Gastrocnemius medialis (tissue), 4 donors: Measurements from ENCODE around the gene PIEZO1.

Source experiments
- POLR2A ChIP-seq, 2 donors: fragments of 450-650 bp; IDR thresholded peaks; one replicate each; pipeline ENCODE4 v1.6.1; 2017; ENCODE audit warnings: antibody characterized with exemption in 2 of 2, mild to moderate bottlenecking in 2 of 2, moderate library complexity in 2 of 2
- TF ChIP-seq, protein P1 (sequence below), 5 experiments: fragments of 450-650 bp in 3 of 5; fragments of 200-600 bp in 2 of 5; sonication (generic) in 2 of 5; IDR thresholded peaks in 4 of 5; conservative IDR thresholded peaks in 1 of 5; 1 replicate in 4 of 5; 2 replicates in 1 of 5; pipeline ENCODE4 v1.5.1; 2016 to 2019; ENCODE audit warnings: antibody characterized with exemption in 5 of 5, mild to moderate bottlenecking in 3 of 5, moderate library complexity in 3 of 5

DNA sequence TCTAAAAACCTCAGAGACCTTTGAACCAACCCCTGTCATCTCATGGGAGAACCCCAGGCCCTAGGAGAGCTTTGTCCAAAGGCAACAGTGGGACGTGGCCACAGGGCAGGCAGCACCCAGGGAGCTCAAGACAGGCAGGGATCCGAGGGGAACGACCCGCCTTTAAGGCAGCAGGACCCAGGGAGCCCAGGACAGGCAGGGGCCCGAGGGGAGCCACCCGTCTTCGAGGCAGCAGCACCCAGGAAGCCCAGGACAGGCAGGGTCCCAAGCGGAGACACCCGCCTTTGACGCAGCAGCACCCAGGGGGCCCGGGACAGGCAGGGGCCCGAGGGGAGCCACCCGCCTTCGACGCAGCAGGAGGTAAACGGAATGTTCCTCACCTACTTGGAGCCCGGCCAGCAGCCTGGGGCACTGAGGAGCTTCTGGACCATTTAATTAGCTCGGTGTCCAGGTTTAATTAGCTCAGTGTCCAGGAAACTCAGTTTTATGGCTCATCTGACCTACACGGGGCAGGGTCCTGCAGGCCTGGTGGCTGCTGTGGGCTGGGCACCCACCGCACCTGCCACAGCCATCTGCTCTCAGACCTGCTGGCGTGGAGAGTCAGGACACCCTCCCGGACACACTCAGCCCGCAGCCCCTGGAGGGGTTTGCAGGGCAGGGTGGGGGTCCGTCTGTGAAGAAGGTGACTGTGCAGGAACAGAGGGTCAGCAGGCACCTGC, 24.4 kb downstream of the PIEZO1 start:
- no peak for TF ChIP-seq POLR2A (IDR thresholded peaks at IDR 0.05)
- TF ChIP-seq, protein P1, sequence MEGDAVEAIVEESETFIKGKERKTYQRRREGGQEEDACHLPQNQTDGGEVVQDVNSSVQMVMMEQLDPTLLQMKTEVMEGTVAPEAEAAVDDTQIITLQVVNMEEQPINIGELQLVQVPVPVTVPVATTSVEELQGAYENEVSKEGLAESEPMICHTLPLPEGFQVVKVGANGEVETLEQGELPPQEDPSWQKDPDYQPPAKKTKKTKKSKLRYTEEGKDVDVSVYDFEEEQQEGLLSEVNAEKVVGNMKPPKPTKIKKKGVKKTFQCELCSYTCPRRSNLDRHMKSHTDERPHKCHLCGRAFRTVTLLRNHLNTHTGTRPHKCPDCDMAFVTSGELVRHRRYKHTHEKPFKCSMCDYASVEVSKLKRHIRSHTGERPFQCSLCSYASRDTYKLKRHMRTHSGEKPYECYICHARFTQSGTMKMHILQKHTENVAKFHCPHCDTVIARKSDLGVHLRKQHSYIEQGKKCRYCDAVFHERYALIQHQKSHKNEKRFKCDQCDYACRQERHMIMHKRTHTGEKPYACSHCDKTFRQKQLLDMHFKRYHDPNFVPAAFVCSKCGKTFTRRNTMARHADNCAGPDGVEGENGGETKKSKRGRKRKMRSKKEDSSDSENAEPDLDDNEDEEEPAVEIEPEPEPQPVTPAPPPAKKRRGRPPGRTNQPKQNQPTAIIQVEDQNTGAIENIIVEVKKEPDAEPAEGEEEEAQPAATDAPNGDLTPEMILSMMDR (IDR thresholded peaks at IDR 0.05 in 4 of 5, conservative IDR thresholded peaks at IDR 0.05 in 1 of 5), result no peak
